ENCODE data around the gene WDR89. TPM values are rescaled to one million over a fixed set of nuclear protein-coding genes. Genes with fewer than 3 reads are reported as not detected.

Gene WDR89
- total RNA-seq, 1 experiment from 2014 or later = 14.4 TPM

DNA sequence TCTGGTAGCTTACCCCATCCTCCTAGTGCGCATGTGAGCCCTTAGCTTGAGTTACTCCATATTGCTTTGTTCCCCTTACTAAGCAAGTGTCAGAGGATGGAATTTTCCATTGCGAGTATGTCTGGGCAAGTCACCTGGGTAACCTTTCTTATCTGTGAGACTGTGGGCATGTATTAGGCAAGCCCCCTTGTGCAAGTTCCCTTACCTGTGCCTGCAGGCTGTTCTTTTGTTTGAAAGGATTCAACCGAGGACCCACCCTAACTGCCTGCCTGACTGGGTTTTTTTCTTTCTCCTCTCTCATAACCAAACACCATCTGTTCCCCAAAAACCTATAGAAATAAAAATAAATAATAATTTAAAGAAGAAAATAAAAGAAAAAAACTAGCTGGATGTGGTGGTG lies 76.2 kb downstream of the WDR89 start:
- Histone ChIP-seq H3K27me3 (replicated peaks; ENCODE audit: control insufficient read depth, insufficient read depth, low read length) (no peaks in the 10 kb centered on the region), H3K36me3 (ENCODE audit: control insufficient read depth, insufficient read depth, low read length) (no peaks in the 10 kb centered on the region), H3K9me3 (no peaks in the 10 kb centered on the region), H3K4me3 (ENCODE audit: low read depth, low read length) (no peak overlapping the region), H3K4me1 (peaks cover 26% of the 10 kb centered on the region)
- no peak overlapping the region for H3K4me3 Mint-ChIP-seq (ENCODE audit: unreplicated experiment)
- no peaks in the 10 kb centered on the region for H3K36me3 Mint-ChIP-seq (ENCODE audit: insufficient read depth, unreplicated experiment)
- no peaks in the 10 kb centered on the region for H3K27me3 Mint-ChIP-seq (ENCODE audit: insufficient read depth, unreplicated experiment)
- intact Hi-C loops (cut with micrococcal nuclease; ENCODE audit: unreplicated experiment) = no loop called here
- peak; percentile 48 to 58 for DNase-seq
- no peak for TF ChIP-seq CTCF (IDR thresholded peaks at IDR 0.05; ENCODE audit: insufficient read depth in 1 of 2, low read depth in 1 of 2, low read length in 1 of 2, severe bottlenecking in 1 of 2, unreplicated experiment in 1 of 2)
- no peak overlapping the region for H3K27ac Mint-ChIP-seq (ENCODE audit: unreplicated experiment)
- CTCF ChIA-PET = no interaction called here
- POLR2A ChIA-PET = no interaction called here
- BruUV-seq (replicated peaks) = no TSS peak
- peaks cover 10% of the 10 kb centered on the region for H3K9me3 Mint-ChIP-seq (ENCODE audit: unreplicated experiment)
- H3K4me1 Mint-ChIP-seq (ENCODE audit: low read depth, unreplicated experiment) = peaks cover 8% of the 10 kb centered on the region

GRCh38 chr14:63564318-63564717 lies 77.4 kb downstream of the WDR89 start:
- POLR2A ChIA-PET = no interaction called here
- no peak overlapping the region for H3K4me3 ChIP-seq (ENCODE audit: low read depth, low read length)
- Mint-ChIP-seq H3K36me3 (ENCODE audit: insufficient read depth, unreplicated experiment) (no peaks in the 10 kb centered on the region), H3K4me1 (ENCODE audit: low read depth, unreplicated experiment) (peaks cover 8% of the 10 kb centered on the region), H3K27me3 (ENCODE audit: insufficient read depth, unreplicated experiment) (no peaks in the 10 kb centered on the region), H3K4me3 (ENCODE audit: unreplicated experiment) (peak overlapping the region; percentile 40), H3K27ac (ENCODE audit: unreplicated experiment) (peak overlapping the region; percentile 75), H3K9me3 (ENCODE audit: unreplicated experiment) (peaks cover 10% of the 10 kb centered on the region)
- no TSS peak for BruUV-seq (replicated peaks)
- peaks cover 26% of the 10 kb centered on the region for H3K4me1 ChIP-seq
- H3K27me3 ChIP-seq (replicated peaks; ENCODE audit: control insufficient read depth, insufficient read depth, low read length) = no peaks in the 10 kb centered on the region
- no peaks in the 10 kb centered on the region for H3K9me3 ChIP-seq
- H3K36me3 ChIP-seq (ENCODE audit: control insufficient read depth, insufficient read depth, low read length) = no peaks in the 10 kb centered on the region
- intact Hi-C loops (cut with micrococcal nuclease; ENCODE audit: unreplicated experiment) = no loop called here
- CTCF ChIA-PET = no interaction called here
- peak; percentile 42 for DNase-seq
- no peak for TF ChIP-seq CTCF (IDR thresholded peaks at IDR 0.05; ENCODE audit: insufficient read depth in 1 of 2, low read depth in 1 of 2, low read length in 1 of 2, severe bottlenecking in 1 of 2, unreplicated experiment in 1 of 2)

- no TSS peak for BruUV-seq (replicated peaks)
- CTCF ChIA-PET = no interaction called here
- peak overlapping the region; percentile 75 for H3K27ac Mint-ChIP-seq (ENCODE audit: unreplicated experiment)
- peak in 1 of 2 experiments; percentile 36 for DNase-seq
- Histone ChIP-seq H3K4me1 (peaks cover 26% of the 10 kb centered on the region), H3K9me3 (no peaks in the 10 kb centered on the region), H3K36me3 (ENCODE audit: control insufficient read depth, insufficient read depth, low read length) (no peaks in the 10 kb centered on the region), H3K4me3 (ENCODE audit: low read depth, low read length) (no peak overlapping the region), H3K27me3 (replicated peaks; ENCODE audit: control insufficient read depth, insufficient read depth, low read length) (no peaks in the 10 kb centered on the region)
- intact Hi-C loops (cut with micrococcal nuclease; ENCODE audit: unreplicated experiment) = no loop called here
- no peaks in the 10 kb centered on the region for H3K36me3 Mint-ChIP-seq (ENCODE audit: insufficient read depth, unreplicated experiment)
- POLR2A ChIA-PET = interaction anchor here (1.0 kb wide), 1 partner anchor 20 kb away, joined by 3 read pairs; no protein-coding TSS in a partner anchor
- H3K27me3 Mint-ChIP-seq (ENCODE audit: insufficient read depth, unreplicated experiment) = no peaks in the 10 kb centered on the region
- no peak for TF ChIP-seq CTCF (IDR thresholded peaks at IDR 0.05; ENCODE audit: insufficient read depth in 1 of 2, low read depth in 1 of 2, low read length in 1 of 2, severe bottlenecking in 1 of 2, unreplicated experiment in 1 of 2)
- peaks cover 10% of the 10 kb centered on the region for H3K9me3 Mint-ChIP-seq (ENCODE audit: unreplicated experiment)
- H3K4me3 Mint-ChIP-seq (ENCODE audit: unreplicated experiment) = no peak overlapping the region
- H3K4me1 Mint-ChIP-seq (ENCODE audit: low read depth, unreplicated experiment) = peaks cover 8% of the 10 kb centered on the region
Observed at GRCh38 chr14:63563370-63564026, 78.2 kb downstream of the WDR89 start.

All from Caco-2 (cell line).